Coronary artery (tissue), 2 donors: ENCODE data around the gene TDRD12.

ENCODE experiments used
- DNase-seq: peaks from one replicate; pipeline ENCODE4 v3.0.0-alpha.2; 2017; ENCODE audit warnings: low spot score
- H3K27ac ChIP-seq, 2 donors: fragments of 200-600 bp; sonication (generic); one replicate each; pipeline ENCODE4 v1.5.1; 2016 to 2019
- H3K4me3 ChIP-seq: fragments of 200-600 bp; sonication (generic); 2 replicates; pipeline ENCODE4 v1.5.1; 2016; ENCODE audit warnings: mild to moderate bottlenecking, moderate library complexity
- TF ChIP-seq, protein P1 (sequence below): fragments of 200-600 bp; sonication (generic); IDR thresholded peaks from one replicate; pipeline ENCODE4 v1.5.1; 2019; ENCODE audit warnings: antibody characterized with exemption

Gene TDRD12

DNA sequence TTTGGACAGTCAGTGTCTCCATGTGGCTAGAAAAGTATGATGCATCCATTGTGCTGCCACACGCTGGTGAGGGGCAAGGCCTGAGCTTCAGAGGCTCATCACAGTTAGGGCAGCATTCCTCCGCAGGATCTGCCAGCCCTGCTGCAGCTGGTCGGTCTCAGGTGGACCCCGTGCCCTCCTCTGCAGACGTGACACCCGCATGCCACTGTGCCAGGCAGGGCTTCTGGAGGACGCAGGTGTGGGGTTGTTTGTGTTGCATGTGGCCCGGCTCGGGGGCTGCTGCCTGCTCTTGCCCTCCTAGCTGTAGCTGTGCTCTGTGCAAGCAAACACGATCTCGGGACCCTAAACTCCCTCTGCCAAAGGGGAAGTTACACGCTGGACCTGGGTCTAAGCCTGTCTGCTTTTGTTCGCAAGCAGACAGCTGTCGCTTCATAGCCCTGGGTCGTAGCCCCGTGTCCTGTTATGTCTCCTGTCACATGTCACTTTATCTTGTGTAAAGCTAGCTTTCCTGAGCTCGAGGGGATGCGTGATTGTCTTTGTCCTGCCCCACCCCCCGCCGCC is 104.7 kb downstream of the TDRD12 start:
- TF ChIP-seq, protein P1, sequence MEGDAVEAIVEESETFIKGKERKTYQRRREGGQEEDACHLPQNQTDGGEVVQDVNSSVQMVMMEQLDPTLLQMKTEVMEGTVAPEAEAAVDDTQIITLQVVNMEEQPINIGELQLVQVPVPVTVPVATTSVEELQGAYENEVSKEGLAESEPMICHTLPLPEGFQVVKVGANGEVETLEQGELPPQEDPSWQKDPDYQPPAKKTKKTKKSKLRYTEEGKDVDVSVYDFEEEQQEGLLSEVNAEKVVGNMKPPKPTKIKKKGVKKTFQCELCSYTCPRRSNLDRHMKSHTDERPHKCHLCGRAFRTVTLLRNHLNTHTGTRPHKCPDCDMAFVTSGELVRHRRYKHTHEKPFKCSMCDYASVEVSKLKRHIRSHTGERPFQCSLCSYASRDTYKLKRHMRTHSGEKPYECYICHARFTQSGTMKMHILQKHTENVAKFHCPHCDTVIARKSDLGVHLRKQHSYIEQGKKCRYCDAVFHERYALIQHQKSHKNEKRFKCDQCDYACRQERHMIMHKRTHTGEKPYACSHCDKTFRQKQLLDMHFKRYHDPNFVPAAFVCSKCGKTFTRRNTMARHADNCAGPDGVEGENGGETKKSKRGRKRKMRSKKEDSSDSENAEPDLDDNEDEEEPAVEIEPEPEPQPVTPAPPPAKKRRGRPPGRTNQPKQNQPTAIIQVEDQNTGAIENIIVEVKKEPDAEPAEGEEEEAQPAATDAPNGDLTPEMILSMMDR, result no peak
- DNase-seq, result no peak
- H3K27ac ChIP-seq, result no peak overlapping the region
- no peak overlapping the region for H3K4me3 ChIP-seq

DNA sequence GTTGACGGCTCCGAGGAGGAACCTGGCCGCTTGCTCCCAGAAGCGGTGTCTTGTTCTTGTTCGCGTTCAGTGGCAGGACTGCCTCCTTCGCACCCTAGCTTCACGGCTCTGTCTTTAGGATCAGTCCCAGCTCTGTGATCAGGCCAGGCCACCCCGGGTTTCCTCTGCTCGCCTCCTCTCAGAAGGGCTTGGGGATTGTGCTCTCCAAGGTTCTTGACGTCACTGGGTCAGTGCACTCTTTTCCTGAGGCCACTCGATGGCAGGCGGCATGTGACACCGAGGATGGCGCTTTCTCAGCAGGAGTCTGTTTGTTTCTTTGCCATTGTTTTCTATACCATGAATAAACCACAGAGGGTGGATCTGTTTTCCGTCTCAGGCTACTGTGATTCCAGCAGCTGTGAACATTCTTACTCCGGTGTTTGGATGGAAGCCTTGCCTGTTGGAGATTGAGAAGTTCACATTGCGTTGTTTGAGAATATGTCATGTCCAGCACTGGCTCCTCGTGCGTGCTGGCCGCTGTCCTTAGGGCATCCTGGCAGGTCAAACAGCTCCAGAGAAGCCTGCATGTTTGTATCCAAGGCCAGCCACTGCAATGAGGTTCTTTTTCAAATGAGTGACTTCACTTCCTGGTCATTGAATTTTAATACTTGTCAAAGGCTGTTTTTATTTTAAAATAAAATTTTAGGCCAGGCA is 105.5 kb downstream of the TDRD12 start:
- Histone ChIP-seq H3K27ac (no peak overlapping the region), H3K4me3 (no peak overlapping the region)
- no peak for DNase-seq
- TF ChIP-seq, protein P1, result no peak

DNA sequence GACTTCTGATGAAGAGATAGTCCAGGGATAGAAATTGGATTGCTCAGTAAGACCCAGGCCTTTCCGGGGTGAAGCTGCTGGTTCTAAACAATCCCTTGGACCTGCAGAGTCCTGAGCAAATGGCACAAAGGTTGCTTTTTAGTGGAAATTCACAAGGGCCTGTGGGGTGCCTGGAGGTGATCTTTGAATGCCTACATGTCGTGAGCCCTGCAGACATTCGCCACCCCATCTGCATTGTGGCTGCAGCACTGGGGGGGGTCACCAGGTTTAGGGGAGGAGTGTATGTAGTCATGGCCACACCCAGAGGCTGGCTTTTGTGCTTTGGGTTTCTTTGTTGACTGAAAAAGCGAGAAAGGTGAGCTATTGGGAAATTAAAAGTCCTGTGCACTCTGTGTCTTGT is 108.6 kb downstream of the TDRD12 start:
- Histone ChIP-seq H3K27ac (no peak overlapping the region), H3K4me3 (no peak overlapping the region)
- TF ChIP-seq, protein P1, result no peak
- no peak for DNase-seq

DNA sequence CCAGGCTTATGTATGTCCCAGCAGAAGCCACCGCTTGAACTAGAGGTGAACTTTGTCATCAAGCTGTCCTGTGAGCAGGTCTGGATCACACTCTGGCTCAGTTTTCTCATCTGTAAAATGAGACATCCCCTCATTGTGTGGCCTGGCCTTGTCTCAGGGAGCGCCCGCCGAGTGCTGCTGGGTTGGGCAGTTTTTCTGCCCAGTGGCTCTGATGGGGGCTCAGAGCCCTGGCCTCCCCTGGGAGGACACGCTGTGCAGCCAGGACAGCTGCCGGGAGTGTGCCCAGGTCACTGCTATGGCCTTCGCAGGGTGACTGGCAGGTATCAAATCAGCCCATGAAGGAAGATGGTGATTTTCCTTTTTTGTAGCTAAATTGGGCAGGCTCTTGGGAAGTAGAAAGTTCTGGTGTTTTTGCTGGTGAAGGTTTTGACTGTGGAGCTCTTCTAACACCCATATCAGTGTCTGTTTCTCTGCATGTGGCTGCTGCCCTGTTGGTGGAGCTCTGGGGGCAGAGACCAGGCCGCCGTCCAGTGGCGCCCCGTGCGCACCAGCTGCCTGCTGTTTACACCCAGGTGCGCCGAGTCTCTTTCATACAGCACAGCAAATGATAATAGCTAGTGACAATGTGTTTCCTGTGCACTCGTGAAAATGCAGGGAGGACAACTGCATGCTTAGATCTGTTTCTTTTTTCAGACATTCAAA is 109.2 kb downstream of the TDRD12 start:
- TF ChIP-seq, protein P1, result no peak
- Histone ChIP-seq H3K4me3 (no peak overlapping the region), H3K27ac (no peak overlapping the region)
- no peak for DNase-seq

DNA sequence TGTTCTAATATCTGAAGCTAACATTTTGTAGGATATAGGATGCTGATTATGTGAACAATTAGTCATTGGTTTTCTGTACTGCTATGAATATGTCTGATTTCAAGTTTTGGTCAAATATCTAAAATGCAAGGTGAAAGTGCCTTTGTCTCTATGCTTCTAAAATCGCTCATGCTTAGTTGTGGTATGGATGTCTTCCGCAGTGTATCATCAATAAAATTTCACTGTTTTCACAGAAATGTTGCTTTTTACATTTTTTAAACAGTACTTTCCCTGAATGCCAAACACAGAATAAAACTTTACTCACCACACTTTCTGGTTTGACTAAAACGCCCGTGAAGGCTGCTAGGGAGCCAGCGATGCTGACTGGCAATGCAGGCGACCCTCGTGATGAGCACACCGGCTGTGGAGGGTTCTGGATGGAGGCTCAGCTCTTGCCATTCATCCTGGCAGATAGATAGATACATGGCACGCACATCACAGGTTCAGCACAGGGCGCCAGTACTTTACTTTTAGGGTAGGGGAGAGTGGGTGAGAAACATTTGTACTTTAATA is 109.9 kb downstream of the TDRD12 start:
- no peak overlapping the region for H3K27ac ChIP-seq
- TF ChIP-seq, protein P1, result no peak
- DNase-seq, result no peak
- no peak overlapping the region for H3K4me3 ChIP-seq

DNA sequence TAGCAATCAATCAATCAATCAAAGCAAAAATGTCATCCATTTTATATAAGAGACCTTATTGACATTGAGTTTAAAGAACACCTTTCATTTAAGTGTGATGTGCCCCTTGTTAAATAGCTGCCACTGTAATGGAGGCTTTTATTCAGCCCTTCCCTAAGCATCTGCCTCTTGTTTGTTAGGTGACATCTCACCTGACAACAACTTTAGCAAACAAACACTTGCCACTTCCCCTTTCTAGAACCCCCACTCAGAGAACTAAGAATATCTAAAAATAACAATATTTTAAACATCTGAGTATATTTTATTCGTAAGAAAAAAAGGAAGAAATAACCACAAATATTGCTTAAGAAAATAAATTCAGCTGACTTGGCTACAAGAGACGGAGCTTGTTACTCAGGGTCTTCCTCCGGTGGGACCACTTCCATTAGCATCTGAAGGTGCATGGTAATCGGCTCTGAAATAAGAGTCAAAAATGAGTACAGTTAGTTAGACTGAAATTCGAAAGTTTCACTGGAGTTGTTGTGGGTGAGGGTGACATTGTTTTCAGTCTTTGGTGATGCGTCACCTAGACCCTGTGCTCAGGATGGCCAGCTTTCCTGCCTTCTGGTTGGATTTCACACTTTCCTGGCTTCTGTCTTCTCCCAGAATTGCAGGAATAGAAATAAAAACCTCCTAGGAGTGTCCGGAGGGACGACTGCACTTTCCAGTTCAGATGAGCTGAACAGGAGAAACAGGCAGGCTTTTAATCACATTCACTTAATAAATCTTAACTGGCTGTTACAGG is 110.9 kb downstream of the TDRD12 start:
- TF ChIP-seq, protein P1, result no peak
- no peak overlapping the region for H3K27ac ChIP-seq
- DNase-seq, result no peak
- no peak overlapping the region for H3K4me3 ChIP-seq
